T47D (cell line): Measurements from ENCODE around the gene GATD1.

Experiments
- DNase-seq, 2 experiments: peaks; one replicate each; pipeline versions ENCODE4 v3.0.0 to v3.0.0-alpha.2; 2011 to 2012; ENCODE audit warnings: low read depth in 1 of 2, low spot score in 1 of 2
- JUND ChIP-seq: IDR thresholded peaks from 2 replicates; pipeline ENCODE4 v1.6.1; 2012; ENCODE audit warnings: low read depth
- in situ Hi-C: cut with HindIII; loops from 2 replicates; pipeline ENCODE4 v1.10.0; 2016; ENCODE audit warnings: low sequenced_read_pairs, low pct_unique_long_range_greater_than_20kb

Gene GATD1

GRCh38 chr11:796565-797295, 19.4 kb upstream of the GATD1 start:
- no peak for DNase-seq
- in situ Hi-C loops, result no loop called here
- no peak for TF ChIP-seq JUND

GRCh38 chr11:795634-796564, 18.6 kb upstream of the GATD1 start:
- in situ Hi-C loops, result no loop called here
- no peak for DNase-seq
- no peak for TF ChIP-seq JUND

- no peak for TF ChIP-seq JUND
- in situ Hi-C loops, result no loop called here
- no peak for DNase-seq
Observed at GRCh38 chr11:794766-795633, 17.7 kb upstream of the GATD1 start.

- in situ Hi-C loops, result no loop called here
- TF ChIP-seq JUND, result no peak
- DNase-seq, result no peak
Observed at GRCh38 chr11:794013-794765, 16.9 kb upstream of the GATD1 start.

- TF ChIP-seq JUND, result no peak
Observed at GRCh38 chr11:793556-793955, 16.3 kb upstream of the GATD1 start.

GRCh38 chr11:792873-793272, 15.6 kb upstream of the GATD1 start:
- DNase-seq, result no peak
- TF ChIP-seq JUND, result no peak
- in situ Hi-C loops, result no loop called here

More at GRCh38 chr11:793556-793955, 16.3 kb upstream of the GATD1 start:
- no peak for DNase-seq
- in situ Hi-C loops, result no loop called here

GRCh38 chr11:792535-792821, 15.2 kb upstream of the GATD1 start:
- in situ Hi-C loops, result no loop called here
- no peak for DNase-seq
- TF ChIP-seq JUND, result no peak

GRCh38 chr11:791658-792534, 14.6 kb upstream of the GATD1 start:
- in situ Hi-C loops, result no loop called here
- no peak for TF ChIP-seq JUND
- no peak for DNase-seq

- no peak for TF ChIP-seq JUND
- in situ Hi-C loops, result no loop called here
- DNase-seq, result no peak
Observed at GRCh38 chr11:790721-791564, 13.7 kb upstream of the GATD1 start.

- peak in 1 of 2 experiments; percentile 55 for DNase-seq
- TF ChIP-seq JUND, result no peak
- in situ Hi-C loops, result no loop called here
Observed at GRCh38 chr11:789943-790342, 12.7 kb upstream of the GATD1 start, which contains the start of gene CEND1. Gene CEND1 (minus strand): TSS chr11:790090. CDS start chr11:788576, 1,514 bp downstream.
